Mucosa of gallbladder (tissue), 1 donor: ENCODE measurements around the gene CFAP90. TPM values are rescaled to one million over a fixed set of nuclear protein-coding genes. Genes with fewer than 3 reads are reported as not detected.

Experiments used
- DNase-seq: peaks from one replicate; pipeline ENCODE4 v3.0.0-alpha.2; 2020; ENCODE audit warnings: low spot score
- total RNA-seq: library from RNA; stranded (reverse); gene quantifications from one replicate; pipeline ENCODE4 v1.2.1, GENCODE V29; 2021
- donor health status: DM: no; HTN: no; CAD: no.

The CFAP90 gene
- total RNA-seq, 1 donor from 2014 or later, result not detected

- DNase-seq, result no peak
Measured at GRCh38 chr5:7823594-7823993, 27.3 kb downstream of the CFAP90 start.

GRCh38 chr5:7822449-7822848, 28.5 kb downstream of the CFAP90 start:
- DNase-seq, result no peak

GRCh38 chr5:7816535-7816901, 34.4 kb downstream of the CFAP90 start:
- no peak for DNase-seq

- DNase-seq, result peak; percentile 76
Measured at GRCh38 chr5:7815892-7816534, 34.9 kb downstream of the CFAP90 start.

GRCh38 chr5:7814816-7815215, 36.1 kb downstream of the CFAP90 start:
- DNase-seq, result no peak

GRCh38 chr5:7813576-7813975, 37.4 kb downstream of the CFAP90 start:
- DNase-seq, result no peak

GRCh38 chr5:7813007-7813406, 37.9 kb downstream of the CFAP90 start:
- no peak for DNase-seq

- DNase-seq, result no peak
Measured at GRCh38 chr5:7811715-7812114, 39.2 kb downstream of the CFAP90 start.

- DNase-seq, result no peak
Measured at GRCh38 chr5:7808998-7809397, 41.9 kb downstream of the CFAP90 start.

- DNase-seq, result no peak
Measured at GRCh38 chr5:7805379-7805778, 45.6 kb downstream of the CFAP90 start.

- DNase-seq, result no peak
Measured at GRCh38 chr5:7803937-7804336, 47.0 kb downstream of the CFAP90 start.

GRCh38 chr5:7802855-7803254, 48.1 kb downstream of the CFAP90 start:
- no peak for DNase-seq

GRCh38 chr5:7801891-7802614, 48.9 kb downstream of the CFAP90 start:
- no peak for DNase-seq

- DNase-seq, result no peak
Measured at GRCh38 chr5:7795306-7795705, 55.6 kb downstream of the CFAP90 start.

GRCh38 chr5:7794823-7795222, 56.1 kb downstream of the CFAP90 start:
- no peak for DNase-seq

GRCh38 chr5:7794311-7794710, 56.6 kb downstream of the CFAP90 start:
- no peak for DNase-seq

- no peak for DNase-seq
Measured at GRCh38 chr5:7793895-7794294, 57.0 kb downstream of the CFAP90 start.

GRCh38 chr5:7789567-7789966, 61.4 kb downstream of the CFAP90 start:
- DNase-seq, result no peak

- no peak for DNase-seq
Measured at GRCh38 chr5:7787770-7788169, 63.2 kb downstream of the CFAP90 start.

GRCh38 chr5:7784683-7785380, 66.1 kb downstream of the CFAP90 start:
- DNase-seq, result no peak

- no peak for DNase-seq
Measured at GRCh38 chr5:7781899-7782298, 69.0 kb downstream of the CFAP90 start.
